BE2C (cell line): ENCODE measurements around the gene PLPPR3.

Experiments
- DNase-seq: peaks from one replicate; pipeline ENCODE4 v3.0.0-alpha.2; 2020
- H3K27me3 ChIP-seq: fragments of 250-450 bp; sonication (Bioruptor Pico); 2 replicates; pipeline ENCODE4 v1.5.1; 2020; ENCODE audit warnings: mild to moderate bottlenecking
- H3K36me3 ChIP-seq: fragments of 250-450 bp; sonication (Bioruptor Pico); 2 replicates; pipeline ENCODE4 v1.5.1; 2020; ENCODE audit warnings: mild to moderate bottlenecking
- H3K4me1 ChIP-seq: fragments of 250-450 bp; sonication (Bioruptor Pico); 2 replicates; pipeline ENCODE4 v1.5.1; 2020
- H3K4me3 ChIP-seq: 2 replicates; pipeline ENCODE4 v1.5.1; 2011; ENCODE audit warnings: low read depth, low read length
- H3K9me3 ChIP-seq: fragments of 250-450 bp; sonication (Bioruptor Pico); 2 replicates; pipeline ENCODE4 v1.5.1; 2020
- TF ChIP-seq, protein P1 (sequence below): IDR thresholded peaks from 2 replicates; pipeline ENCODE4 v1.5.1; 2012; ENCODE audit warnings: mild to moderate bottlenecking, low read depth, low read length

Gene PLPPR3

DNA sequence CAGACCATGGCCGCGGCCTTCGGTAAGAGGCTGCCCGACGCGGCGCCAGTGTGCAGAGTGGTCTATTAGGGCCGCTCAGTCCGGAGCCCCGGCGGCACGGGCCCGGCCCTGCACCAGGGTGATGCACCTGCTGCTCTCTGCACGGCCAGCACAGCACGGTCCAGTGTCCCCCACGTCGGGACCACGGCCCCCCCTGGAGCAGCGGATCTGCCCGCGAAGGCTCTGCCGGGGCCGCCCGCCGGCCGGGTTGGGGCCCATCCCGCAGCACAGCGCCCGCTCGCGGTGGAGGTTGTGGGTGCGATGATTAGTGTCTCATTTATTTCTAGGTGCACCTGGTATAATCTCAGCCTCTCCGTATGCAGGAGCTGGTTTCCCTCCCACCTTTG, 16.6 kb downstream of the PLPPR3 start:
- TF ChIP-seq, protein P1, sequence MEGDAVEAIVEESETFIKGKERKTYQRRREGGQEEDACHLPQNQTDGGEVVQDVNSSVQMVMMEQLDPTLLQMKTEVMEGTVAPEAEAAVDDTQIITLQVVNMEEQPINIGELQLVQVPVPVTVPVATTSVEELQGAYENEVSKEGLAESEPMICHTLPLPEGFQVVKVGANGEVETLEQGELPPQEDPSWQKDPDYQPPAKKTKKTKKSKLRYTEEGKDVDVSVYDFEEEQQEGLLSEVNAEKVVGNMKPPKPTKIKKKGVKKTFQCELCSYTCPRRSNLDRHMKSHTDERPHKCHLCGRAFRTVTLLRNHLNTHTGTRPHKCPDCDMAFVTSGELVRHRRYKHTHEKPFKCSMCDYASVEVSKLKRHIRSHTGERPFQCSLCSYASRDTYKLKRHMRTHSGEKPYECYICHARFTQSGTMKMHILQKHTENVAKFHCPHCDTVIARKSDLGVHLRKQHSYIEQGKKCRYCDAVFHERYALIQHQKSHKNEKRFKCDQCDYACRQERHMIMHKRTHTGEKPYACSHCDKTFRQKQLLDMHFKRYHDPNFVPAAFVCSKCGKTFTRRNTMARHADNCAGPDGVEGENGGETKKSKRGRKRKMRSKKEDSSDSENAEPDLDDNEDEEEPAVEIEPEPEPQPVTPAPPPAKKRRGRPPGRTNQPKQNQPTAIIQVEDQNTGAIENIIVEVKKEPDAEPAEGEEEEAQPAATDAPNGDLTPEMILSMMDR = no peak
- H3K36me3 ChIP-seq = peaks cover 98% of the 10 kb centered on the region

DNA sequence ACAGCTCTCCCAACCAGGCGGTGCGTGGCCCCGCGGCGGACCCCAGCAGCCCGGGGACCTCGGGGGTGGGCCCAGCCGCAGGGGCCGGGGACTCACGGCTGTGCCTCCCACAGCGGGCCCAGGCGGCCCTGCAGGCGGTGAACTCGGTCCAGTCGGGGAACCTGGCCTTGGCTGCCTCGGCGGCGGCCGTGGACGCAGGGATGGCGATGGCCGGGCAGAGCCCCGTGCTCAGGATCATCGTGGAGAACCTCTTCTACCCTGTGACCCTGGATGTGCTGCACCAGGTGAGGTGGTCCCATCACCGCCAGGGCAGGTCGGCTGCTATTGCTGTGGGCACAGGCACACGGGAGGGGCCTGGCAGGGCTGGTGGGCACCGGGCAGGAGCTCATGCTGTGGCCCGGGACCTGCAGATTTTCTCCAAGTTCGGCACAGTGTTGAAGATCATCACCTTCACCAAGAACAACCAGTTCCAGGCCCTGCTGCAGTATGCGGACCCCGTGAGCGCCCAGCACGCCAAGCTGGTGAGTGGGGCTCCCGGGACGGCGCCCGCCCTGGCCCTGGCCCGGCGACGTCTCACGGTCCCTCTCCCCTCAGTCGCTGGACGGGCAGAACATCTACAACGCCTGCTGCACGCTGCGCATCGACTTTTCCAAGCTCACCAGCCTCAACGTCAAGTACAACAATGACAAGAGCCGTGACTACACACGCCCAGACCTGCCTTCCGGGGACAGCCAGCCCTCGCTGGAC, 17.2 kb downstream of the PLPPR3 start:
- Histone ChIP-seq H3K36me3 (peaks cover 98% of the 10 kb centered on the region), H3K9me3 (no peaks in the 10 kb centered on the region), H3K27me3 (no peaks in the 10 kb centered on the region), H3K4me1 (peaks cover 32% of the 10 kb centered on the region), H3K4me3 (no peak overlapping the region)
- DNase-seq = no peak
- TF ChIP-seq, protein P1 = no peak

More for the DNA sequence above, 16.6 kb downstream of the PLPPR3 start:
- no peaks in the 10 kb centered on the region for H3K27me3 ChIP-seq
- H3K4me3 ChIP-seq = no peak overlapping the region
- no peak for DNase-seq
- H3K4me1 ChIP-seq = peaks cover 32% of the 10 kb centered on the region
- H3K9me3 ChIP-seq = no peaks in the 10 kb centered on the region

DNA sequence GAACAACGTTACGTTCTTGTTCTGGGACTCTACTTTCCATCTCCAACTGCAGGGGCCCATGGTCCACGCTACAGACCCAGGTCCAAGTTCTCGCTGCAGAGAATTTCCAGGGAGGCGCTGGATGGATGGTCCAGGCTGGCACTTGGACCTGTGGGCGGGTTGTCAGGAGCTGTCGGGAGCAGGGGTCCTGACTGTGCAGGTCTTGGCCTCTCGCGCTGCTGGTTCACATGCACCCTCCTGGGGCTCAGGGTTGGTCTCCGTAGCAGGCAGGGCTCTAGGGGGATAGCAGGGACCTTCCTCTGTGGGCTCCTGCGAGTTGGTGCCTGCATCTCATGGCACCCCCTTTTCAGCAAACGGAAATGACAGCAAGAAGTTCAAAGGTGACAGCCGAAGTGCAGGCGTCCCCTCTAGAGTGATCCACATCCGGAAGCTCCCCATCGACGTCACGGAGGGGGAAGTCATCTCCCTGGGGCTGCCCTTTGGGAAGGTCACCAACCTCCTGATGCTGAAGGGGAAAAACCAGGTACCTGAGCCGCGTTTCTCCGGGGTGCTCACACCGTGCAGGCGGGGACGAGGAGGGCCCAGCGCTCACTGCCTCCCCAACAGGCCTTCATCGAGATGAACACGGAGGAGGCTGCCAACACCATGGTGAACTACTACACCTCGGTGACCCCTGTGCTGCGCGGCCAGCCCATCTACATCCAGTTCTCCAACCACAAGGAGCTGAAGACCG, 17.9 kb downstream of the PLPPR3 start:
- H3K4me1 ChIP-seq = peaks cover 32% of the 10 kb centered on the region
- H3K9me3 ChIP-seq = no peaks in the 10 kb centered on the region
- TF ChIP-seq, protein P1 = no peak
- no peak for DNase-seq
- peaks cover 98% of the 10 kb centered on the region for H3K36me3 ChIP-seq
- no peak overlapping the region for H3K4me3 ChIP-seq
- H3K27me3 ChIP-seq = no peaks in the 10 kb centered on the region

DNA sequence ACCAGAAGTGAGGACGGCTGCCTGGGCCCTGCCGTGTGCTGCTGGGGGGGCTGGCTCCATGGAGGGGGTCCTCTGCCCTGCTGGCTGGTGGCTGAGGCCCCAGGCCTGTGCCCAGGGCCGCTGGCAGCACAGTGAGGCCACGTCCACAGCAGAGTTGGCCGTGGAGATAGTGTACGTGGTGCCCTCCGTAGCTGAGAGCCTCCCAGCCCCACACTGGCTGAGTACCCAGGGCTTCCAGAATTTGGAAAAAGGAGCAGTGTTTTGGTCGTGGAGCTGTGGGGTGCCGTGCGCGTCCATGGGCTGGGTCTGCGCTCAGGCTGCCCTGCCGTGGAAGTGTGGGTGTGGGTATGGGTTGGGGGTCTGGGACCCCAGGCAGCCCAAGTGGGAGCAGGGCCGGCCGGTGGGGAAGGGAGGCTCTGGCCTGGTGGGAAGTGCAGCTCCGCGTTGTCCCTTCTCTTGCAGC, 18.6 kb downstream of the PLPPR3 start:
- H3K27me3 ChIP-seq = no peaks in the 10 kb centered on the region
- peaks cover 100% of the 10 kb centered on the region for H3K36me3 ChIP-seq
- H3K4me3 ChIP-seq = peak overlapping the region; percentile 19; the same call in 1 of the 2 replicates
- TF ChIP-seq, protein P1 = no peak
- peaks cover 32% of the 10 kb centered on the region for H3K4me1 ChIP-seq
- no peaks in the 10 kb centered on the region for H3K9me3 ChIP-seq
- no peak for DNase-seq

DNA sequence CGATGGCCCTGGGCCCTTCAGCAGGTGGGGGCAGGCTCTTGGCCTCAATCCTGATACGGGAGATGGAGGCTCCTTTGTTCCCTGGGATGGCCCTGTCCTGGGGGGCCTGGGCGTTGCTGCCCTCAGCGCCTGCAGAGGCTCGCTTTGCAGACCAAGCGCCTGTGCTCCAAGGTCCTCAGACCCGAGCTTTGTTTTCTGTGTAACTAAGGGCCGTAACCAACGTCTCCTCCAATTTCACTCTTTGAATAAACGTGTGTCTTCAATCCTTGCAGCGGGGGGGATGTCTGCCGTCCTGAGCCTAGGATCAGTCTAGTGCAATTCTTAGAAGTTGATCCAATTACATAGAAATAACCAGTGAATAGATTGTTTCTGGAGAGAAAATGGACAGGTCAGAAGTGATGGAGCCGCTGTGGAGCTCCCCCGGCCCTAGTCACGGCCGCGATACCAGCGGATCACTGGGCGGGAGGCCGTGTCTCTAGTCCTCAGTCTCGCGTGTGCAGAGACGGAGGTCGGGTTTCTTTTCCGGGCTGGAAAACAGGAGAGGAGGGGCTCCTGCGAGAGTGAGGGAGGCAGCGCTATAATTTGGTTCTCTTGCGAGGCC, 19.2 kb downstream of the PLPPR3 start:
- no peaks in the 10 kb centered on the region for H3K9me3 ChIP-seq
- peaks cover 97% of the 10 kb centered on the region for H3K36me3 ChIP-seq
- TF ChIP-seq, protein P1 = no peak
- no peaks in the 10 kb centered on the region for H3K27me3 ChIP-seq
- no peak for DNase-seq
- peak overlapping the region; percentile 96 for H3K4me3 ChIP-seq
- H3K4me1 ChIP-seq = peaks cover 32% of the 10 kb centered on the region
